Caco-2 (cell line): Measurements from ENCODE around the gene ANKRD13D. TPM values are rescaled to one million over a fixed set of nuclear protein-coding genes. Genes with fewer than 3 reads are reported as not detected.
A peak's percentile ranks its signal among the peaks of the same experiment; 100 is the strongest.

Experiments used
- BruUV-seq: library from RNA; stranded (reverse); fragments of 400-500 nt; replicated peaks from 2 replicates; lab custom pipeline; 2021; lab: Mats Ljungman, UMichigan
- CTCF ChIA-PET: fragments of 300-600 bp; sonication (Branson Sonifier 250); formaldehyde crosslinking; loops from one replicate; lab custom pipeline; 2022; ENCODE audit warnings: antibody characterized with exemption; lab: Charles Lee
- POLR2A ChIA-PET: fragments of 300-600 bp; sonication (Branson Sonifier 250); formaldehyde crosslinking; loops from one replicate; lab custom pipeline; 2022; ENCODE audit warnings: antibody characterized with exemption; lab: Charles Lee
- DNase-seq, 2 experiments: peaks; one replicate each; pipeline versions ENCODE4 v3.0.0 to v3.0.0-alpha.2; 2020 to 2022
- H3K27me3 ChIP-seq: replicated peaks from 2 replicates; pipeline ENCODE4 v1.6.0; 2011; ENCODE audit warnings: low read length; ENCODE audit not compliant: control insufficient read depth, insufficient read depth
- H3K36me3 ChIP-seq: 2 replicates; pipeline ENCODE4 v1.5.1; 2011; ENCODE audit warnings: low read length; ENCODE audit not compliant: control insufficient read depth, insufficient read depth
- H3K4me1 ChIP-seq: fragments of 250-450 bp; sonication (Bioruptor Pico); 2 replicates; pipeline ENCODE4 v1.5.1; 2020; ENCODE audit warnings: mild to moderate bottlenecking
- H3K4me3 ChIP-seq: 2 replicates; pipeline ENCODE4 v1.5.1; 2011; ENCODE audit warnings: low read depth, mild to moderate bottlenecking, control low read depth, low read length
- H3K9me3 ChIP-seq: fragments of 250-450 bp; sonication (Bioruptor Pico); 2 replicates; pipeline ENCODE4 v1.5.1; 2020; ENCODE audit warnings: mild to moderate bottlenecking, moderate library complexity
- H3K27ac Mint-ChIP-seq: one replicate; pipeline ENCODE4 v1.8.0; 2022; ENCODE audit warnings: mixed read lengths; ENCODE audit not compliant: unreplicated experiment
- H3K27me3 Mint-ChIP-seq: one replicate; pipeline ENCODE4 v1.8.0; 2022; ENCODE audit warnings: mixed read lengths; ENCODE audit not compliant: insufficient read depth, unreplicated experiment
- H3K36me3 Mint-ChIP-seq: one replicate; pipeline ENCODE4 v1.8.0; 2022; ENCODE audit warnings: mild to moderate bottlenecking, mixed read lengths; ENCODE audit not compliant: insufficient read depth, unreplicated experiment
- H3K4me1 Mint-ChIP-seq: one replicate; pipeline ENCODE4 v1.8.0; 2022; ENCODE audit warnings: low read depth, mixed read lengths; ENCODE audit not compliant: unreplicated experiment
- H3K4me3 Mint-ChIP-seq: one replicate; pipeline ENCODE4 v1.8.0; 2022; ENCODE audit warnings: mild to moderate bottlenecking, moderate library complexity, mixed read lengths; ENCODE audit not compliant: unreplicated experiment
- H3K9me3 Mint-ChIP-seq: one replicate; pipeline ENCODE4 v1.8.0; 2022; ENCODE audit warnings: mixed read lengths; ENCODE audit not compliant: unreplicated experiment
- CTCF ChIP-seq, 2 experiments: fragments of 200-600 bp in 1 of 2; IDR thresholded peaks; 1 replicate in 1 of 2; 2 replicates in 1 of 2; pipeline versions ENCODE4 v1.5.1 to v1.8.0; 2011 to 2022; ENCODE audit warnings: antibody characterized with exemption in 1 of 2, control low read depth in 1 of 2, inconsistent platforms in 1 of 2, low read depth in 1 of 2, low read length in 1 of 2, mild to moderate bottlenecking in 1 of 2, moderate library complexity in 1 of 2; ENCODE audit not compliant: insufficient read depth in 1 of 2, severe bottlenecking in 1 of 2, unreplicated experiment in 1 of 2
- intact Hi-C: fragments of 100-400 bp; cut with micrococcal nuclease; formaldehyde crosslinking; loops from one replicate; pipeline ENCODE4 v1.10.0; 2022; ENCODE audit not compliant: unreplicated experiment
- total RNA-seq: library from RNA; stranded (reverse); gene quantifications from 2 replicates; pipeline ENCODE4 v1.2.3, GENCODE V29; 2022

ANKRD13D gene
- total RNA-seq, 1 experiment from 2014 or later: 88.6 TPM

DNA sequence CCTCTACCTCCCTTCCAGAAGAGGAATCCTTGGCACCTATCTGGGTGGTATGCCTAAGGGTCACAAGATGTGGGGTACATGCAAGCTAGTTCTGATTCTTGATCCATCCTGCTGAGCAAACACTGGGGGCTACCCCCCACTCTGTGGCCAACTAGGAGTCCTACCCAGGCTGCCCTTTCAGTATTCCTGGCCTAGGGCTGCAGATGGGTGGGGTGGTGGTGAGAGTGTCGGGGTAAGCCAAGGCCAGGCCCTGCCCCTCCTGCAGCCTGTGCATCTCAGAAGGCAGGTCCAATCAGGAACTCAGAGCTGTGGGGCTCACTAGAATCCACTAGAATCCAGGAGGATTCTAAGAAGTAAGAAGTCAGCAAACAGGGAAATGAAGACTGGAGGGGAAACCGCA lies 25.1 kb downstream of the ANKRD13D start:
- no peak for TF ChIP-seq CTCF (IDR thresholded peaks at IDR 0.05; ENCODE audit: insufficient read depth in 1 of 2, low read depth in 1 of 2, low read length in 1 of 2, severe bottlenecking in 1 of 2, unreplicated experiment in 1 of 2)
- Histone ChIP-seq H3K4me1 (peaks cover 25% of the 10 kb centered on the region), H3K4me3 (no peak overlapping the region), H3K27me3 (no peaks in the 10 kb centered on the region), H3K9me3 (no peaks in the 10 kb centered on the region), H3K36me3 (peaks cover 3% of the 10 kb centered on the region)
- no peaks in the 10 kb centered on the region for H3K27me3 Mint-ChIP-seq
- ChIA-PET POLR2A (no interaction called here), CTCF (interaction anchor here (0.8 kb wide), 1 partner anchor 69 kb away, joined by 3 read pairs; no protein-coding TSS in a partner anchor)
- no TSS peak for BruUV-seq
- intact Hi-C loops: no loop called here
- no peak overlapping the region for H3K4me3 Mint-ChIP-seq
- H3K4me1 Mint-ChIP-seq: peaks cover 19% of the 10 kb centered on the region
- peaks cover 23% of the 10 kb centered on the region for H3K36me3 Mint-ChIP-seq
- H3K9me3 Mint-ChIP-seq: no peaks in the 10 kb centered on the region
- peak in 1 of 2 experiments; percentile 37 for DNase-seq
- H3K27ac Mint-ChIP-seq: peak overlapping the region; percentile 30

DNA sequence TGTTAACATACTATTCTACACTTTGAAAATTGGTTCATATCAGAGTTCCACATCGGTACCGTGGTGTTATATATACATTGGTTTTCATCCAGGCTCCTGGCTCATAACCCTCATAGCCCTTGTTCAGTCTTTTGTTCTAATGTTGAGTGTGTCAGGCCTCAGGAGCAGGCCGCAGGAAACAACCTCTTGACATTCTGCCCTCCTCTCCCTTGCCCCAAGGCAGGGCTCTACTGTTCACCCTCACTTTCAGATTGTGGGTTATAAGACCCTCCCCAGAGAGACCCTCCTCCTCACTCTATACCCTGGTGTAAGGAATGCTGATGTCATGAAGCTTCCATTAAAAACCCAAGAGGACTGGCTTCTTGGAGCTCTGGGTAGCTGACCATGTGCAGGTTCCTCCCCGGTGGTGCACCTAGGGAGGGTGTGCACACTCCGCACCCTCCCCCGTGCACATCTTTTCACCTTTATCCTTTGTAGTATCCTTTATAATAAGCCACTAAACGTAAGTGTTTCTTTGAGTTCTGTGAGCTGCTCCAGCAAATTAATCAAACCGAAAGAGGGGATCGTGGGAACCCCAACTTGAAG lies 26.3 kb downstream of the ANKRD13D start:
- Histone ChIP-seq H3K9me3 (no peaks in the 10 kb centered on the region), H3K4me3 (no peak overlapping the region), H3K27me3 (no peaks in the 10 kb centered on the region), H3K36me3 (no peaks in the 10 kb centered on the region; the same call in 1 of the 2 replicates), H3K4me1 (peaks cover 25% of the 10 kb centered on the region)
- no peak for TF ChIP-seq CTCF (IDR thresholded peaks at IDR 0.05; ENCODE audit: insufficient read depth in 1 of 2, low read depth in 1 of 2, low read length in 1 of 2, severe bottlenecking in 1 of 2, unreplicated experiment in 1 of 2)
- peak in 1 of 2 experiments; percentile 25 for DNase-seq
- peaks cover 19% of the 10 kb centered on the region for H3K4me1 Mint-ChIP-seq
- POLR2A ChIA-PET: no interaction called here
- H3K27ac Mint-ChIP-seq: peak overlapping the region; percentile 30
- no TSS peak for BruUV-seq
- no peaks in the 10 kb centered on the region for H3K27me3 Mint-ChIP-seq
- H3K36me3 Mint-ChIP-seq: peaks cover 23% of the 10 kb centered on the region
- CTCF ChIA-PET: interaction anchor here (0.7 to 0.9 kb wide), 2 partner anchors 30 to 54 kb away, joined by 3 read pairs; no protein-coding TSS in a partner anchor
- intact Hi-C loops: loop anchor here (5.0 kb wide), 1 partner anchor 258 kb away; the partner anchor contains the start of gene RHOD
- H3K4me3 Mint-ChIP-seq: peak overlapping the region; percentile 96
- H3K9me3 Mint-ChIP-seq: no peaks in the 10 kb centered on the region

DNA sequence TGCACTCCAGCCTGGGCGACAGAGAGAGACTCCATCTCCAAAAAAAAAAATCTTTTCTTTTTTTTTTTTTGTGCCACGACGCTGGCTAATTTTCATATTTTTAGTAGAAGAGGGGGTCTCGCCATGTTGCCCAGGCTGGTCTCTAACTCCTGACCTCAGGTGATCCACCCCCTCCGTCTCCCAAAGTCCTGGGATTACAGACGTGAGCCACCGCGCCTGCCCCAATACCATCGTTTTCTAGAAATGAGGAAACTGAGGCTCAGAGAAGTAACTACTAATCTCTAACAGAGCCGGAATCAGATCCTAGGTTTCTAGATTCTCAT lies 27.7 kb downstream of the ANKRD13D start:
- Mint-ChIP-seq H3K4me1 (peaks cover 9% of the 10 kb centered on the region), H3K4me3 (peak overlapping the region; percentile 96), H3K27me3 (no peaks in the 10 kb centered on the region), H3K9me3 (no peaks in the 10 kb centered on the region), H3K36me3 (peaks cover 16% of the 10 kb centered on the region), H3K27ac (peak overlapping the region; percentile 99)
- no TSS peak for BruUV-seq
- no peaks in the 10 kb centered on the region for H3K27me3 ChIP-seq
- ChIA-PET CTCF (interaction anchor here (0.6 to 2.9 kb wide), 36 partner anchors 9 to 279 kb away, joined by 3 to 44 read pairs (median 7); partner anchors contain the start of genes ANKRD13D, CLCF1, GRK2 and KDM2A), POLR2A (interaction anchor here (0.6 to 2.3 kb wide), 11 partner anchors 12 to 84 kb away, joined by 3 to 28 read pairs (median 5); partner anchors contain the start of genes ANKRD13D, GRK2, POLD4 and PPP1CA)
- DNase-seq: no peak
- H3K36me3 ChIP-seq: no peaks in the 10 kb centered on the region
- H3K4me3 ChIP-seq: peak overlapping the region; percentile 88
- no peaks in the 10 kb centered on the region for H3K9me3 ChIP-seq
- peaks cover 20% of the 10 kb centered on the region for H3K4me1 ChIP-seq
- intact Hi-C loops: loop anchor here (1.0 to 5.0 kb wide), 5 partner anchors 29 to 260 kb away; partner anchors contain the start of genes GRK2 and RHOD
- no peak for TF ChIP-seq CTCF (IDR thresholded peaks at IDR 0.05; ENCODE audit: insufficient read depth in 1 of 2, low read depth in 1 of 2, low read length in 1 of 2, severe bottlenecking in 1 of 2, unreplicated experiment in 1 of 2)
